MM.1S (cell line): ENCODE results near the gene LPAR5.

ENCODE experiments used
- DNase-seq: peaks from one replicate; pipeline ENCODE4 v3.0.0-alpha.2; 2015
- H2AFZ ChIP-seq: fragments of 300-600 bp; sonication (generic); 2 replicates; pipeline ENCODE4 v1.6.0; 2016; ENCODE audit warnings: antibody characterized with exemption, low read length
- H3F3A ChIP-seq: fragments of 300-600 bp; sonication (generic); 2 replicates; pipeline ENCODE4 v1.6.1; 2016; ENCODE audit warnings: mild to moderate bottlenecking, antibody characterized with exemption, low read length, moderate library complexity, mixed read lengths; ENCODE audit not compliant: insufficient read depth
- H3K27ac ChIP-seq: fragments of 300-600 bp; sonication (generic); 2 replicates; pipeline ENCODE4 v1.5.1; 2016; ENCODE audit warnings: mild to moderate bottlenecking, low read length
- H3K27me3 ChIP-seq: fragments of 300-600 bp; sonication (generic); replicated peaks from 2 replicates; pipeline ENCODE4 v1.6.0; 2016; ENCODE audit warnings: low read length; ENCODE audit not compliant: insufficient read depth
- H3K36me3 ChIP-seq: fragments of 300-600 bp; sonication (generic); replicated peaks from 2 replicates; pipeline ENCODE4 v1.6.1; 2016; ENCODE audit warnings: mild to moderate bottlenecking, low read length, mixed read lengths; ENCODE audit not compliant: insufficient read depth
- H3K4me1 ChIP-seq: fragments of 300-600 bp; sonication (generic); 2 replicates; pipeline ENCODE4 v1.6.1; 2016; ENCODE audit warnings: low read length, mixed read lengths
- H3K4me2 ChIP-seq: fragments of 300-600 bp; sonication (generic); 2 replicates; pipeline ENCODE4 v1.6.0; 2016; ENCODE audit warnings: low read depth, low read length
- H3K4me3 ChIP-seq: fragments of 300-600 bp; sonication (generic); 2 replicates; pipeline ENCODE4 v1.5.1; 2016; ENCODE audit warnings: low read length, mixed read lengths
- H3K79me2 ChIP-seq: fragments of 300-600 bp; sonication (generic); 2 replicates; pipeline ENCODE4 v1.6.1; 2016; ENCODE audit warnings: mixed run types, low read length, mixed read lengths
- H3K9ac ChIP-seq: fragments of 300-600 bp; sonication (generic); 2 replicates; pipeline ENCODE4 v1.6.1; 2016; ENCODE audit warnings: low read length, mixed read lengths
- H3K9me2 ChIP-seq: fragments of 300-600 bp; sonication (generic); replicated peaks from 2 replicates; pipeline ENCODE4 v1.6.1; 2016; ENCODE audit warnings: mild to moderate bottlenecking, low read length, mixed read lengths; ENCODE audit not compliant: insufficient read depth
- H3K9me3 ChIP-seq: fragments of 300-600 bp; sonication (generic); replicated peaks from 2 replicates; pipeline ENCODE4 v1.6.1; 2016; ENCODE audit warnings: mild to moderate bottlenecking, low read length, mixed read lengths; ENCODE audit not compliant: insufficient read depth
- H4K20me1 ChIP-seq: fragments of 300-600 bp; sonication (generic); 2 replicates; pipeline ENCODE4 v1.6.1; 2016; ENCODE audit warnings: mild to moderate bottlenecking, low read length, moderate library complexity, mixed read lengths; ENCODE audit not compliant: insufficient read depth
- CTCF ChIP-seq: fragments of 300-600 bp; sonication (generic); IDR thresholded peaks from 2 replicates; pipeline ENCODE4 v1.5.1; 2016; ENCODE audit warnings: antibody characterized with exemption, low read length, mixed read lengths
- EZH2 ChIP-seq: fragments of 300-600 bp; sonication (generic); optimal IDR thresholded peaks from 2 replicates; pipeline ENCODE3; 2017; ENCODE audit warnings: low read depth, mild to moderate bottlenecking, antibody characterized with exemption, low read length, mixed read lengths
- EZH2phosphoT487 ChIP-seq: fragments of 300-600 bp; sonication (generic); IDR thresholded peaks from 2 replicates; pipeline ENCODE4 v1.6.1; 2018; ENCODE audit warnings: antibody characterized with exemption, low read length

LPAR5 gene

GRCh38 chr12:6641131-6641530, 5.4 kb upstream of the LPAR5 start:
- Histone ChIP-seq H3F3A (no peaks in the 10 kb centered on the region), H3K36me3 (no peaks in the 10 kb centered on the region), H3K9me3 (no peaks in the 10 kb centered on the region), H3K27ac (no peak overlapping the region), H4K20me1 (no peaks in the 10 kb centered on the region), H3K4me2 (no peak overlapping the region), H3K79me2 (no peaks in the 10 kb centered on the region), H3K9ac (no peak overlapping the region), H2AFZ (no peak overlapping the region), H3K9me2 (no peaks in the 10 kb centered on the region), H3K4me1 (no peaks in the 10 kb centered on the region), H3K27me3 (peaks cover 26% of the 10 kb centered on the region; the same call in 1 of the 2 replicates), H3K4me3 (no peak overlapping the region)
- no peak for DNase-seq
- TF ChIP-seq EZH2: no peak
- no peak for TF ChIP-seq EZH2phosphoT487
- no peak for TF ChIP-seq CTCF

- DNase-seq: no peak
- Histone ChIP-seq H3K9me3 (no peaks in the 10 kb centered on the region), H3K27ac (no peak overlapping the region), H3K27me3 (peaks cover 26% of the 10 kb centered on the region; the same call in 1 of the 2 replicates), H3K4me2 (no peak overlapping the region), H4K20me1 (no peaks in the 10 kb centered on the region), H3K9ac (no peak overlapping the region), H2AFZ (no peak overlapping the region), H3K4me1 (no peaks in the 10 kb centered on the region), H3F3A (no peaks in the 10 kb centered on the region), H3K36me3 (no peaks in the 10 kb centered on the region), H3K79me2 (no peaks in the 10 kb centered on the region), H3K4me3 (no peak overlapping the region), H3K9me2 (no peaks in the 10 kb centered on the region)
- TF ChIP-seq EZH2phosphoT487 (no peak), CTCF (no peak), EZH2 (no peak)
These were observed 4.7 kb upstream of the LPAR5 start for GRCh38 chr12:6640497-6640896.

GRCh38 chr12:6639151-6639801, 3.5 kb upstream of the LPAR5 start:
- Histone ChIP-seq H3K27me3 (peaks cover 26% of the 10 kb centered on the region; the same call in 1 of the 2 replicates), H3K9ac (no peak overlapping the region), H3K9me3 (no peaks in the 10 kb centered on the region), H3K36me3 (no peaks in the 10 kb centered on the region), H3K27ac (no peak overlapping the region), H3F3A (no peaks in the 10 kb centered on the region), H3K79me2 (no peaks in the 10 kb centered on the region), H2AFZ (no peak overlapping the region), H4K20me1 (no peaks in the 10 kb centered on the region), H3K4me3 (no peak overlapping the region), H3K9me2 (no peaks in the 10 kb centered on the region), H3K4me1 (no peaks in the 10 kb centered on the region), H3K4me2 (no peak overlapping the region)
- TF ChIP-seq EZH2phosphoT487 (no peak), CTCF (no peak), EZH2 (no peak)
- no peak for DNase-seq
